A673 (cell line): ENCODE data around the gene ST6GALNAC3. TPM values are rescaled to one million over a fixed set of nuclear protein-coding genes. Genes with fewer than 3 reads are reported as not detected.

ENCODE experiments used
- BruUV-seq: library from RNA; stranded (reverse); fragments of 400-500 nt; replicated peaks from 2 replicates; lab custom pipeline; 2021; lab: Mats Ljungman, UMichigan
- CTCF ChIA-PET: fragments of 300-600 bp; sonication (Branson Sonifier 250); formaldehyde crosslinking; loops from one replicate; lab custom pipeline; 2022; ENCODE audit warnings: antibody characterized with exemption; lab: Charles Lee
- POLR2A ChIA-PET: fragments of 300-600 bp; sonication (Branson Sonifier 250); formaldehyde crosslinking; loops from one replicate; lab custom pipeline; 2022; ENCODE audit warnings: antibody characterized with exemption; ENCODE audit not compliant: low non-redundant PET; lab: Charles Lee
- DNase-seq: peaks from one replicate; pipeline ENCODE4 v3.0.0-alpha.2; 2015; ENCODE audit warnings: low spot score
- H3K27ac ChIP-seq: fragments of 200-600 bp; sonication (generic); 2 replicates; pipeline ENCODE4 v1.5.1; 2016; ENCODE audit warnings: mixed run types, low read depth, mild to moderate bottlenecking, mixed read lengths, antibody characterized with exemption, low read length; ENCODE audit not compliant: poor library complexity, severe bottlenecking
- H3K27me3 ChIP-seq: fragments of 200-600 bp; sonication (generic); replicated peaks from 2 replicates; pipeline ENCODE4 v1.6.1; 2017; ENCODE audit warnings: mixed run types, low read depth, mild to moderate bottlenecking, mixed read lengths, antibody characterized with exemption, low read length; ENCODE audit not compliant: insufficient read depth, poor library complexity
- H3K36me3 ChIP-seq: fragments of 200-600 bp; sonication (generic); 2 replicates; pipeline ENCODE4 v1.6.1; 2016; ENCODE audit warnings: mixed run types, mild to moderate bottlenecking, mixed read lengths, antibody characterized with exemption, low read length; ENCODE audit not compliant: insufficient read depth, poor library complexity, severe bottlenecking
- H3K4me1 ChIP-seq: fragments of 200-600 bp; sonication (generic); 2 replicates; pipeline ENCODE4 v1.6.1; 2017; ENCODE audit warnings: mixed run types, mild to moderate bottlenecking, mixed read lengths, antibody characterized with exemption, low read length; ENCODE audit not compliant: insufficient read depth, poor library complexity, severe bottlenecking
- H3K4me3 ChIP-seq: fragments of 200-600 bp; sonication (generic); 2 replicates; pipeline ENCODE4 v1.5.1; 2016; ENCODE audit warnings: low read depth, mixed run types, mild to moderate bottlenecking, mixed read lengths, low read length; ENCODE audit not compliant: poor library complexity, severe bottlenecking
- H3K9me3 ChIP-seq: fragments of 200-600 bp; sonication (generic); 2 replicates; pipeline ENCODE4 v1.6.1; 2016; ENCODE audit warnings: mixed run types, low read depth, mild to moderate bottlenecking, mixed read lengths, antibody characterized with exemption, low read length; ENCODE audit not compliant: poor library complexity, severe bottlenecking
- EZH2 ChIP-seq: fragments of 200-600 bp; sonication (generic); IDR thresholded peaks from 2 replicates; pipeline ENCODE4 v1.6.1; 2017; ENCODE audit warnings: borderline replicate concordance, low read depth, mild to moderate bottlenecking, mixed read lengths, antibody characterized with exemption, low read length; ENCODE audit not compliant: poor library complexity, severe bottlenecking
- intact Hi-C: fragments of 100-400 bp; cut with micrococcal nuclease; formaldehyde crosslinking; loops from one replicate; pipeline ENCODE4 v1.10.0; 2022; ENCODE audit not compliant: unreplicated experiment
- total RNA-seq: library from RNA; stranded (reverse); gene quantifications from 2 replicates; pipeline ENCODE4 v1.2.3, GENCODE V29; 2021
- TF ChIP-seq, protein P1 (sequence below): fragments of 300-800, 200-600 bp; sonication (generic); conservative IDR thresholded peaks from 2 replicates; pipeline ENCODE4 v1.5.1; 2017; ENCODE audit warnings: low read depth, mild to moderate bottlenecking, antibody characterized with exemption, low read length, moderate library complexity, mixed read lengths

ST6GALNAC3 gene
- total RNA-seq, 1 experiment from 2014 or later = 1.2 TPM

DNA sequence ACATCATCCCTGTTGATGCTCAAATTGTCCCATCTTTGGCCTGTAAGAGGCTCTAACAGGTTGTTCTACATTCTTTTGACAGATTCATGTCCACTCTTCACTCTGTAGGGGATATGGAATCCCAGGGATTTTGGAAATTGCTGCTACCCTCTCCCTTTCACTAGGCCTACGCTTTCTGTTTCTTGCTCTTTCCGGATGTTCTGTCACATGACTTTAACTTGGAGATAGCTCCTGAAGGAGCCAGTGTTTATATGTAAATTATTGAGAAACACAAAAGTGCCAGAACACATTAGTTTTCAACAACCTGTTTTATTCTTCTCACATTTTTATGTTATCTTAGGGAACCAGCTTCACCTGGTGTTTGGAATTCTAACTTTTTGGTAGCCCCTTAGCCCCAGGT, 505.7 kb downstream of the ST6GALNAC3 start:
- CTCF ChIA-PET = no interaction called here
- no peaks in the 10 kb centered on the region for H3K9me3 ChIP-seq
- no peak overlapping the region for H3K4me3 ChIP-seq
- no peak for DNase-seq
- TF ChIP-seq, protein P1, sequence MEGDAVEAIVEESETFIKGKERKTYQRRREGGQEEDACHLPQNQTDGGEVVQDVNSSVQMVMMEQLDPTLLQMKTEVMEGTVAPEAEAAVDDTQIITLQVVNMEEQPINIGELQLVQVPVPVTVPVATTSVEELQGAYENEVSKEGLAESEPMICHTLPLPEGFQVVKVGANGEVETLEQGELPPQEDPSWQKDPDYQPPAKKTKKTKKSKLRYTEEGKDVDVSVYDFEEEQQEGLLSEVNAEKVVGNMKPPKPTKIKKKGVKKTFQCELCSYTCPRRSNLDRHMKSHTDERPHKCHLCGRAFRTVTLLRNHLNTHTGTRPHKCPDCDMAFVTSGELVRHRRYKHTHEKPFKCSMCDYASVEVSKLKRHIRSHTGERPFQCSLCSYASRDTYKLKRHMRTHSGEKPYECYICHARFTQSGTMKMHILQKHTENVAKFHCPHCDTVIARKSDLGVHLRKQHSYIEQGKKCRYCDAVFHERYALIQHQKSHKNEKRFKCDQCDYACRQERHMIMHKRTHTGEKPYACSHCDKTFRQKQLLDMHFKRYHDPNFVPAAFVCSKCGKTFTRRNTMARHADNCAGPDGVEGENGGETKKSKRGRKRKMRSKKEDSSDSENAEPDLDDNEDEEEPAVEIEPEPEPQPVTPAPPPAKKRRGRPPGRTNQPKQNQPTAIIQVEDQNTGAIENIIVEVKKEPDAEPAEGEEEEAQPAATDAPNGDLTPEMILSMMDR = no peak
- no peak for TF ChIP-seq EZH2
- intact Hi-C loops = no loop called here
- H3K27ac ChIP-seq = no peak overlapping the region
- POLR2A ChIA-PET = no interaction called here
- H3K4me1 ChIP-seq = no peaks in the 10 kb centered on the region
- no peaks in the 10 kb centered on the region for H3K36me3 ChIP-seq
- BruUV-seq = no TSS peak
- H3K27me3 ChIP-seq = peaks cover 15% of the 10 kb centered on the region

DNA sequence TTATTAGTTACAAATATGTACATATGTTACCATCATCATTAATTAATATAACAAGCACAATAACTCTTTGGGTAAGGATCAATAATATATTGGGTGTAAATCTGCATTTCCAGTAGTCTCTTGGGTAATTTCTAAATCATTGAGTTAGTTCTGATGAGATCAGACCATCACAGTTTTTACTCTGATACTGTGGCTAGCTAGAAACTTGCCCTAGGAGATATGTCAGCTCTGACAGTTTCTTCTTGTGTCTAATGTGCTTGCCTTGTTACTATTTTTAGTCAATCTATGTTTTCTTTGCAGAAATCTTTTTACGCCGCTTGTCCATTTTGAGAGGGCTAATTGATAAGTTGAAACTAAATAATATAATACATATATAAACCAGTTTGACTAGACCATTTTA, 507.2 kb downstream of the ST6GALNAC3 start:
- no peaks in the 10 kb centered on the region for H3K4me1 ChIP-seq
- POLR2A ChIA-PET = no interaction called here
- BruUV-seq = no TSS peak

DNA sequence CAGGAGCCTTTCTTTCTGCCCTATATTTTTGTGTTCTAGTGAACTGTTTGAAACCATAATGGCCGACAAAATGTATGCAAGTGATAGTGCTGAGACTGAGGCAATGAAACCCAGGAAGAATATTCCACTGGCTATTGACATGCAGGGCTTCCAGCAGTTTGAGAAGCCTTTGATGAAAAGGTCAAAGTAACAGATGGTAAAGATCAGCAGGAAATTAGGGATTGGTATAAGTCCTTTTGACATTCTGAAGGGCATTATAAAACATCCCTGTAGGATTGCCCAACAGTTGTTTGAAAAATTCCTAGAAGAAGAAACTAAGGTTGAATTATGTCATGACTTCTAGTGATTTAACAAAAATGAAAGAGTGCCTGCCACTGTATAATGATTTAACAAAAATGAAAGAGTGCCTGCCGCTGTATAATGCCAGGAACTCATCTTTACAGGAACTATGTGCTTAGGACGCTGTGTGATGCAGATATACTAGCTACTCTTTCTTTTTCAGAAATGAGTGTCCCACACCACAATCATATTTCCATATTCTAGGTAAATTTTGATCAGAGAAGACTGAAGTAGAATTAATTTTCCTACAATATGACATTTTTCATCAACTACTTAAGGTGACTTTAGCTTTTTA, 508.8 kb downstream of the ST6GALNAC3 start:
- Histone ChIP-seq H3K27me3 (no peaks in the 10 kb centered on the region), H3K4me3 (no peak overlapping the region), H3K27ac (no peak overlapping the region), H3K9me3 (no peaks in the 10 kb centered on the region), H3K36me3 (no peaks in the 10 kb centered on the region), H3K4me1 (no peaks in the 10 kb centered on the region)
- BruUV-seq = no TSS peak
- DNase-seq = no peak
- CTCF ChIA-PET = no interaction called here
- TF ChIP-seq EZH2 = no peak
- TF ChIP-seq, protein P1 = no peak
- intact Hi-C loops = no loop called here
- POLR2A ChIA-PET = no interaction called here

More for the DNA sequence above, 507.2 kb downstream of the ST6GALNAC3 start:
- H3K27me3 ChIP-seq = peaks cover 9% of the 10 kb centered on the region
- no peak for DNase-seq
- TF ChIP-seq, protein P1 = no peak
- no peak for TF ChIP-seq EZH2
- CTCF ChIA-PET = no interaction called here
- no peaks in the 10 kb centered on the region for H3K9me3 ChIP-seq
- H3K27ac ChIP-seq = no peak overlapping the region
- intact Hi-C loops = no loop called here
- H3K36me3 ChIP-seq = no peaks in the 10 kb centered on the region
- H3K4me3 ChIP-seq = no peak overlapping the region
